ENCODE data around the gene NPR3.

NPR3 gene

GRCh38 chr5:32828492-32828891, 117.4 kb downstream of the NPR3 start:
- no peaks in the 10 kb centered on the region for H3K27me3 ChIP-seq (replicated peaks; ENCODE audit: control insufficient read depth, insufficient read depth, low read length, poor library complexity, severe bottlenecking)
- H3K9me3 ChIP-seq (ENCODE audit: control insufficient read depth, low read length), result no peaks in the 10 kb centered on the region
- no peak overlapping the region for H3K4me3 ChIP-seq (ENCODE audit: insufficient read depth, low read depth, low read length, poor library complexity, severe bottlenecking)
- no peak overlapping the region for H3K27ac ChIP-seq (ENCODE audit: insufficient read depth, low read length, poor library complexity, severe bottlenecking)
- H3K36me3 ChIP-seq (ENCODE audit: control insufficient read depth, insufficient read depth, low read length), result no peaks in the 10 kb centered on the region
- DNase-seq, result no peak
- H3K4me1 ChIP-seq (ENCODE audit: control insufficient read depth, insufficient read depth, low read length, poor library complexity, severe bottlenecking), result no peaks in the 10 kb centered on the region

DNA sequence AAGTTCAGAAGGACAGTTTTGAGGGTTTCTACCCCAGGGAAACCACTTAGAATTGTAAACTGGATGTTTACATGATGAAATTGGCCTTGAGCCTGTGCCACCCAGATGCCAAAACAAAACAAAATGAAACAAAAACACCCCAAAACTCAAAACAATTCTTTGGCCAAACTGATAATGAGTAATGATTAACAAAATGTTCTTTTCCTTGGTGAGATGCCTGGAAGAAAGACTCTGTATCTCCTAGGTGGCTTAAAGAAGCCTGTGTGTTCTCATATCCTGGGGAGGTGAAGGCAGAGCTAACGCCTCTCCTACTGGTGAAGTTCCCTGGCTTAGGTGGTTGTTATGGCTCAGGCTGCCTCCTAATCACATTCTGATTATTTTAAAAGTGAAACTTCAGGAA, 120.5 kb downstream of the NPR3 start:
- no peaks in the 10 kb centered on the region for H3K27me3 ChIP-seq (replicated peaks; ENCODE audit: control insufficient read depth, insufficient read depth, low read length, poor library complexity, severe bottlenecking)
- no peak overlapping the region for H3K4me3 ChIP-seq (ENCODE audit: insufficient read depth, low read depth, low read length, poor library complexity, severe bottlenecking)
- no peak overlapping the region for H3K27ac ChIP-seq (ENCODE audit: insufficient read depth, low read length, poor library complexity, severe bottlenecking)
- H3K9me3 ChIP-seq (ENCODE audit: control insufficient read depth, low read length), result no peaks in the 10 kb centered on the region
- DNase-seq, result no peak
- no peaks in the 10 kb centered on the region for H3K4me1 ChIP-seq (ENCODE audit: control insufficient read depth, insufficient read depth, low read length, poor library complexity, severe bottlenecking)
- H3K36me3 ChIP-seq (ENCODE audit: control insufficient read depth, insufficient read depth, low read length), result no peaks in the 10 kb centered on the region

GRCh38 chr5:32833127-32833526, 122.0 kb downstream of the NPR3 start:
- Histone ChIP-seq H3K27ac (ENCODE audit: insufficient read depth, low read length, poor library complexity, severe bottlenecking) (no peak overlapping the region), H3K4me1 (ENCODE audit: control insufficient read depth, insufficient read depth, low read length, poor library complexity, severe bottlenecking) (no peaks in the 10 kb centered on the region), H3K4me3 (ENCODE audit: insufficient read depth, low read depth, low read length, poor library complexity, severe bottlenecking) (no peak overlapping the region), H3K36me3 (ENCODE audit: control insufficient read depth, insufficient read depth, low read length) (no peaks in the 10 kb centered on the region), H3K9me3 (ENCODE audit: control insufficient read depth, low read length) (no peaks in the 10 kb centered on the region), H3K27me3 (replicated peaks; ENCODE audit: control insufficient read depth, insufficient read depth, low read length, poor library complexity, severe bottlenecking) (no peaks in the 10 kb centered on the region)
- DNase-seq, result no peak

- Histone ChIP-seq H3K27ac (ENCODE audit: insufficient read depth, low read length, poor library complexity, severe bottlenecking) (no peak overlapping the region), H3K4me3 (ENCODE audit: insufficient read depth, low read depth, low read length, poor library complexity, severe bottlenecking) (no peak overlapping the region), H3K27me3 (replicated peaks; ENCODE audit: control insufficient read depth, insufficient read depth, low read length, poor library complexity, severe bottlenecking) (no peaks in the 10 kb centered on the region), H3K4me1 (ENCODE audit: control insufficient read depth, insufficient read depth, low read length, poor library complexity, severe bottlenecking) (no peaks in the 10 kb centered on the region), H3K36me3 (ENCODE audit: control insufficient read depth, insufficient read depth, low read length) (no peaks in the 10 kb centered on the region), H3K9me3 (ENCODE audit: control insufficient read depth, low read length) (no peaks in the 10 kb centered on the region)
- no peak for DNase-seq
Measured at GRCh38 chr5:32833663-32834062, 122.5 kb downstream of the NPR3 start.

- Histone ChIP-seq H3K27me3 (replicated peaks; ENCODE audit: control insufficient read depth, insufficient read depth, low read length, poor library complexity, severe bottlenecking) (no peaks in the 10 kb centered on the region), H3K36me3 (ENCODE audit: control insufficient read depth, insufficient read depth, low read length) (no peaks in the 10 kb centered on the region), H3K4me1 (ENCODE audit: control insufficient read depth, insufficient read depth, low read length, poor library complexity, severe bottlenecking) (no peaks in the 10 kb centered on the region), H3K4me3 (ENCODE audit: insufficient read depth, low read depth, low read length, poor library complexity, severe bottlenecking) (no peak overlapping the region), H3K9me3 (ENCODE audit: control insufficient read depth, low read length) (no peaks in the 10 kb centered on the region), H3K27ac (ENCODE audit: insufficient read depth, low read length, poor library complexity, severe bottlenecking) (no peak overlapping the region)
- DNase-seq, result no peak
Measured at GRCh38 chr5:32834251-32834650, 123.1 kb downstream of the NPR3 start.

DNA sequence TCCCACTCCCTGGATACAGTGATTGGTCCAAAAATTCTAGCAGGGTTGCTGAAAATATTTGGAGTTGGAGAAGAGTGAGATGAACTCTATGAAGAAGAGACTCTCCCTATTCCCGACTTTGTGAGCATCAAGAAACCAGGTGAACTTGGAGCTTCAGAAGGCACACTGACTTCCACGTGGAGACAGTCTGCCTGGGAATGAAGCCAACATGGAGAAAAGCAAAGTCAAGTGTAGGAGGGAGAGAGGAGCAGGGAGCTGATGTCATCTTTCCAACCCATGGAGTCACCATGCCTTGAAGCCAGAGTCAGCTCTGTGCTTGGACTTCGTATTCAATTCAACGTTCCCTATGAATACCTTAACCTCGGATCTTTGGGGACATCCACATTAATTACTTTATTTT, 125.1 kb downstream of the NPR3 start:
- Histone ChIP-seq H3K27ac (ENCODE audit: insufficient read depth, low read length, poor library complexity, severe bottlenecking) (no peak overlapping the region), H3K4me1 (ENCODE audit: control insufficient read depth, insufficient read depth, low read length, poor library complexity, severe bottlenecking) (no peaks in the 10 kb centered on the region), H3K27me3 (replicated peaks; ENCODE audit: control insufficient read depth, insufficient read depth, low read length, poor library complexity, severe bottlenecking) (no peaks in the 10 kb centered on the region), H3K4me3 (ENCODE audit: insufficient read depth, low read depth, low read length, poor library complexity, severe bottlenecking) (no peak overlapping the region), H3K9me3 (ENCODE audit: control insufficient read depth, low read length) (no peaks in the 10 kb centered on the region), H3K36me3 (ENCODE audit: control insufficient read depth, insufficient read depth, low read length) (no peaks in the 10 kb centered on the region)
- no peak for DNase-seq

DNA sequence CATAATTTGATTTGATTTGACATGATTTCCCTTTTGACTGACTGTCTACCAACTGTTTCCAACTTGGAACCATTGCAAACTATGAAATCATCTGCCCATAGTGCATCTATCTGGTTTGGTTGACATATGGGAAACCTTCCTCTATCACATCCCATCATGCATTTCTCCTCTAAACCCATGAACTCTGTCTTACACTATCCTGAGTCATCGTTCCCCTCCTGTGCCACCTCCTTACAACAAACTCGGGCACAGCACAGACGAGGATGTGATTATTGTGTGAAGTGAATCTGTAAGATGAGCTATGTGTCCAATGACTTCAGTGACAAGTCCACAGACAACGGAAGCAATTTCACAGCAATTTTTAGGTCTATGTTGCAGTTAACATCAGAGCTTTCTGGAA, 126.1 kb downstream of the NPR3 start:
- H3K36me3 ChIP-seq (ENCODE audit: control insufficient read depth, insufficient read depth, low read length), result no peaks in the 10 kb centered on the region
- H3K27ac ChIP-seq (ENCODE audit: insufficient read depth, low read length, poor library complexity, severe bottlenecking), result no peak overlapping the region
- no peak for DNase-seq
- H3K4me1 ChIP-seq (ENCODE audit: control insufficient read depth, insufficient read depth, low read length, poor library complexity, severe bottlenecking), result no peaks in the 10 kb centered on the region
- no peak overlapping the region for H3K4me3 ChIP-seq (ENCODE audit: insufficient read depth, low read depth, low read length, poor library complexity, severe bottlenecking)
- no peaks in the 10 kb centered on the region for H3K9me3 ChIP-seq (ENCODE audit: control insufficient read depth, low read length)
- no peaks in the 10 kb centered on the region for H3K27me3 ChIP-seq (replicated peaks; ENCODE audit: control insufficient read depth, insufficient read depth, low read length, poor library complexity, severe bottlenecking)

- Histone ChIP-seq H3K9me3 (ENCODE audit: control insufficient read depth, low read length) (no peaks in the 10 kb centered on the region), H3K4me1 (ENCODE audit: control insufficient read depth, insufficient read depth, low read length, poor library complexity, severe bottlenecking) (no peaks in the 10 kb centered on the region), H3K27ac (ENCODE audit: insufficient read depth, low read length, poor library complexity, severe bottlenecking) (no peak overlapping the region), H3K4me3 (ENCODE audit: insufficient read depth, low read depth, low read length, poor library complexity, severe bottlenecking) (no peak overlapping the region), H3K36me3 (ENCODE audit: control insufficient read depth, insufficient read depth, low read length) (no peaks in the 10 kb centered on the region), H3K27me3 (replicated peaks; ENCODE audit: control insufficient read depth, insufficient read depth, low read length, poor library complexity, severe bottlenecking) (no peaks in the 10 kb centered on the region)
- DNase-seq, result no peak
Measured at GRCh38 chr5:32839106-32839505, 128.0 kb downstream of the NPR3 start.

- DNase-seq, result no peak
- Histone ChIP-seq H3K27me3 (replicated peaks; ENCODE audit: control insufficient read depth, insufficient read depth, low read length, poor library complexity, severe bottlenecking) (no peaks in the 10 kb centered on the region), H3K27ac (ENCODE audit: insufficient read depth, low read length, poor library complexity, severe bottlenecking) (no peak overlapping the region), H3K4me1 (ENCODE audit: control insufficient read depth, insufficient read depth, low read length, poor library complexity, severe bottlenecking) (no peaks in the 10 kb centered on the region), H3K9me3 (ENCODE audit: control insufficient read depth, low read length) (no peaks in the 10 kb centered on the region), H3K36me3 (ENCODE audit: control insufficient read depth, insufficient read depth, low read length) (no peaks in the 10 kb centered on the region), H3K4me3 (ENCODE audit: insufficient read depth, low read depth, low read length, poor library complexity, severe bottlenecking) (no peak overlapping the region)
Measured at GRCh38 chr5:32840606-32841005, 129.5 kb downstream of the NPR3 start.

Measured in effector memory CD4-positive, alpha-beta T cell (primary cell).